Right lobe of liver (tissue), 4 donors: ENCODE results near the gene PALM3.

Source experiments
- POLR2A ChIP-seq: fragments of 450-650 bp; IDR thresholded peaks from one replicate; pipeline ENCODE4 v1.6.1; 2017; ENCODE audit warnings: antibody characterized with exemption, mild to moderate bottlenecking
- TF ChIP-seq, protein P1 (sequence below), 4 donors: fragments of 200-600 bp in 3 of 4; fragments of 450-650 bp in 1 of 4; IDR thresholded peaks; one replicate each; pipeline versions ENCODE4 v1.5.1 to v1.8.0; 2016 to 2022; ENCODE audit warnings: antibody characterized with exemption in 4 of 4, mild to moderate bottlenecking in 2 of 4
- donor health status: DM: no; HTN: no; CAD: no.
- donor health status: DM: no; HTN: no; CAD: no.
- donor health status: DM: no; HTN: yes; CAD: no.

GRCh38 chr19:14110650-14111049, 48.8 kb upstream of the PALM3 start:
- TF ChIP-seq, protein P1, sequence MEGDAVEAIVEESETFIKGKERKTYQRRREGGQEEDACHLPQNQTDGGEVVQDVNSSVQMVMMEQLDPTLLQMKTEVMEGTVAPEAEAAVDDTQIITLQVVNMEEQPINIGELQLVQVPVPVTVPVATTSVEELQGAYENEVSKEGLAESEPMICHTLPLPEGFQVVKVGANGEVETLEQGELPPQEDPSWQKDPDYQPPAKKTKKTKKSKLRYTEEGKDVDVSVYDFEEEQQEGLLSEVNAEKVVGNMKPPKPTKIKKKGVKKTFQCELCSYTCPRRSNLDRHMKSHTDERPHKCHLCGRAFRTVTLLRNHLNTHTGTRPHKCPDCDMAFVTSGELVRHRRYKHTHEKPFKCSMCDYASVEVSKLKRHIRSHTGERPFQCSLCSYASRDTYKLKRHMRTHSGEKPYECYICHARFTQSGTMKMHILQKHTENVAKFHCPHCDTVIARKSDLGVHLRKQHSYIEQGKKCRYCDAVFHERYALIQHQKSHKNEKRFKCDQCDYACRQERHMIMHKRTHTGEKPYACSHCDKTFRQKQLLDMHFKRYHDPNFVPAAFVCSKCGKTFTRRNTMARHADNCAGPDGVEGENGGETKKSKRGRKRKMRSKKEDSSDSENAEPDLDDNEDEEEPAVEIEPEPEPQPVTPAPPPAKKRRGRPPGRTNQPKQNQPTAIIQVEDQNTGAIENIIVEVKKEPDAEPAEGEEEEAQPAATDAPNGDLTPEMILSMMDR (IDR thresholded peaks at IDR 0.05) = no peak
- TF ChIP-seq POLR2A = no peak
